WERI-Rb-1 (cell line): ENCODE measurements around the gene FAM131A.

Source experiments
- DNase-seq: peaks from one replicate; pipeline ENCODE4 v3.0.0-alpha.2; 2020
- H3K27ac ChIP-seq: fragments of 250-450 bp; sonication (Bioruptor Pico); 2 replicates; pipeline ENCODE4 v1.5.1; 2020; ENCODE audit warnings: mild to moderate bottlenecking, moderate library complexity
- H3K27me3 ChIP-seq: fragments of 250-450 bp; sonication (Bioruptor Pico); 2 replicates; pipeline ENCODE4 v1.5.1; 2021; ENCODE audit warnings: mild to moderate bottlenecking, low read depth, moderate library complexity; ENCODE audit not compliant: insufficient read depth, severe bottlenecking
- H3K36me3 ChIP-seq: fragments of 250-450 bp; sonication (Bioruptor Pico); 2 replicates; pipeline ENCODE4 v1.5.1; 2020; ENCODE audit warnings: mild to moderate bottlenecking, moderate library complexity
- H3K4me3 ChIP-seq: 2 replicates; pipeline ENCODE4 v1.5.1; 2011; ENCODE audit warnings: low read depth, mild to moderate bottlenecking, control low read depth, low read length
- H3K9me3 ChIP-seq: fragments of 250-450 bp; sonication (Bioruptor Pico); 2 replicates; pipeline ENCODE4 v1.5.1; 2021; ENCODE audit warnings: mild to moderate bottlenecking, moderate library complexity; ENCODE audit not compliant: severe bottlenecking
- TF ChIP-seq, protein P1 (sequence below): IDR thresholded peaks from 2 replicates; pipeline ENCODE4 v1.5.1; 2011; ENCODE audit warnings: low read depth, mild to moderate bottlenecking, control low read depth, inconsistent platforms, low read length

FAM131A gene

DNA sequence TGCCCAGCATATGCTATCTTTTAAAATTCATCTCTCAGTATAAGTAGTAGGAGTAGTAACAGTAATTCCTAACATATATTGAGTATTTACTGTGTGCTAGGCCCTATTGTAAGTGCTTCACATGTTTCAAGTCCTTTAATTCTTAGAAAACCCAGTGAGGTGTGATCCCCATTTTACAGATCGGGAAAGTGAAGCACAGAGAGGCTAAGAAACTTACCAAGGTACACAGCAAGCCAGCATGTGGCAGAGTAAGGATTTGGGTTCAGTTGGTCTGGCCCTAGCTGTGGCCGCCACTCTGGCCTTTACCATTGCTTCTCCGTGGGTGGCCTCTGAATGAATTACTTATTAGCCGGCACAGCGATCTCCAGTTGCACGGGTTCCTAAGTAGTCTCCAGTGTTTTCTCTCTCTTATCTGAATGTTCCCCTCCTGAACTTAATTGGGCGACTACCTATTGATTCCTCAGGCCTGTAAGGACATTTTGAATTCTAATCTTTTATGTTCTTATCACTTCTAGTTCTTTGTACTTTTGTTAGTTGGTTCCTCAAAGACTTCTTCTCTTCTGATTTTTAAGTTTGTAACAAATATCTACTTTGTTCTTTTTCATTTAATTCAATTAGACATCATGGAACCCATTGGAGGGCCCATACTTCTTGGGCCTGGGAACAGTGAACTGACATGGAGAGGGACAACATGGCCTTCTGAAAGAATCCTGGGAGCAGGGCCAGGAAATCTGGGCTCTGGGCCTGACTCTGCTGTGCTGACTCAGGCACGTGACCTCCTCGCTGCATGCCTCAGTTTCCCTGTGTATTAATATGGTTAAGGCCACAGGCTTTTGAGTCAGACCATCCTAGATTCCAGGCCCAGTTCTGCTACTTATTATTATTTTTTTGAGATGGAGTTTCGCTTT lies 12.4 kb downstream of the FAM131A start:
- Histone ChIP-seq H3K4me3 (no peak overlapping the region), H3K27me3 (no peaks in the 10 kb centered on the region), H3K36me3 (peaks cover 38% of the 10 kb centered on the region), H3K27ac (no peak overlapping the region), H3K9me3 (no peaks in the 10 kb centered on the region)
- DNase-seq, result no peak
- TF ChIP-seq, protein P1, sequence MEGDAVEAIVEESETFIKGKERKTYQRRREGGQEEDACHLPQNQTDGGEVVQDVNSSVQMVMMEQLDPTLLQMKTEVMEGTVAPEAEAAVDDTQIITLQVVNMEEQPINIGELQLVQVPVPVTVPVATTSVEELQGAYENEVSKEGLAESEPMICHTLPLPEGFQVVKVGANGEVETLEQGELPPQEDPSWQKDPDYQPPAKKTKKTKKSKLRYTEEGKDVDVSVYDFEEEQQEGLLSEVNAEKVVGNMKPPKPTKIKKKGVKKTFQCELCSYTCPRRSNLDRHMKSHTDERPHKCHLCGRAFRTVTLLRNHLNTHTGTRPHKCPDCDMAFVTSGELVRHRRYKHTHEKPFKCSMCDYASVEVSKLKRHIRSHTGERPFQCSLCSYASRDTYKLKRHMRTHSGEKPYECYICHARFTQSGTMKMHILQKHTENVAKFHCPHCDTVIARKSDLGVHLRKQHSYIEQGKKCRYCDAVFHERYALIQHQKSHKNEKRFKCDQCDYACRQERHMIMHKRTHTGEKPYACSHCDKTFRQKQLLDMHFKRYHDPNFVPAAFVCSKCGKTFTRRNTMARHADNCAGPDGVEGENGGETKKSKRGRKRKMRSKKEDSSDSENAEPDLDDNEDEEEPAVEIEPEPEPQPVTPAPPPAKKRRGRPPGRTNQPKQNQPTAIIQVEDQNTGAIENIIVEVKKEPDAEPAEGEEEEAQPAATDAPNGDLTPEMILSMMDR, result no peak

DNA sequence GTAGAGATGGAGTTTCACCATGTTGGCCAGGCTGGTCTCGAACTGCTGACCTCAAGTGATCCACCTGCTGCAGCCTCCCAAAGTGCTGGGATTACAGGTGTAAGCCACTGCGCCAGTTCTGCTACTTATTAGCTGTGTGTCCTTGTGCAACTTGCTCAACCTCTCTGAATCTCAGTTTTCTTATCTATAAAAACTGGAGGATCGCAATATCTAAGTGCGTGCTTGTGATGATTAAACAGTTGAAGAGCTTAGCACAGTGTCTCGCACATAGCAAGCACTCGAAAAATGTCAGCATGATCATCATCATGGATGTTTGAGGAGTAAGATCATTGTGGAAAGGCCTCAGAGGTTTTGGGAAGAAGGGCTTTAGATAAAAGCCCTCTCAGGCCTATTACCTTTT lies 13.2 kb downstream of the FAM131A start:
- no peaks in the 10 kb centered on the region for H3K9me3 ChIP-seq
- TF ChIP-seq, protein P1, result no peak
- no peak overlapping the region for H3K27ac ChIP-seq
- H3K27me3 ChIP-seq, result no peaks in the 10 kb centered on the region
- H3K4me3 ChIP-seq, result no peak overlapping the region
- DNase-seq, result no peak
- peaks cover 45% of the 10 kb centered on the region for H3K36me3 ChIP-seq

DNA sequence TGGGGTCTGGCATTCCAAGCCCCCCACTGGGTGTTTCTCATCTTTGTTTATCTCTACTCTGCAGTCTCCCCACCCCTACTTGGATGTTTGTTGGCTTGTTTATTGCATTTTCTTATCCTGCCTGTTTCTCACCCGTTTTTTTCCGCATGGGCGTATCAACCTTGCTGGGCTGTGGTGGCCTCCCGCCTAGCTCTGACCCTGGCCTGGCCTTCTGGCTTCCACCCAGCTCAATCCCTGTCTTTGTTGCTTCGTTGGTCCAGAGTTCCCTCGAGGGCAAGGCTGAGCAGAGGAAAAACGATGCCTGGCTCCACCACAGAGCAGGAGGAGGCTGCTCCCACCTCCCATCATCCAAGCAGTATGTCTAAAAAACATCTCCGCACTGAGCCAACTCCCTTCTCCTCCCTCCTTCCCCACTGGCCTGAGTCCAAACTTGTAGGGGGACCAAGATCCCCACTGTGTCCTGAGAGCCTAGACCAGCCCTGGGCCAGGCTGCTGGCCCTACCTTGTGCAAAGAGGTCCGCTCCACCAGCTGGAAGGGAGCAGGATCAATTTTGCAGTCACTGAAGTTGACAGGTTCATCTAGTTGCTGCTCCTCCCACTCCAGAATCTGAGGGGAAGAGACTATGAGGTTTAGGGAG lies 14.2 kb downstream of the FAM131A start:
- no peaks in the 10 kb centered on the region for H3K9me3 ChIP-seq
- peaks cover 45% of the 10 kb centered on the region for H3K36me3 ChIP-seq
- TF ChIP-seq, protein P1, result no peak
- H3K4me3 ChIP-seq, result no peak overlapping the region
- H3K27me3 ChIP-seq, result no peaks in the 10 kb centered on the region
- no peak overlapping the region for H3K27ac ChIP-seq
- DNase-seq, result no peak

DNA sequence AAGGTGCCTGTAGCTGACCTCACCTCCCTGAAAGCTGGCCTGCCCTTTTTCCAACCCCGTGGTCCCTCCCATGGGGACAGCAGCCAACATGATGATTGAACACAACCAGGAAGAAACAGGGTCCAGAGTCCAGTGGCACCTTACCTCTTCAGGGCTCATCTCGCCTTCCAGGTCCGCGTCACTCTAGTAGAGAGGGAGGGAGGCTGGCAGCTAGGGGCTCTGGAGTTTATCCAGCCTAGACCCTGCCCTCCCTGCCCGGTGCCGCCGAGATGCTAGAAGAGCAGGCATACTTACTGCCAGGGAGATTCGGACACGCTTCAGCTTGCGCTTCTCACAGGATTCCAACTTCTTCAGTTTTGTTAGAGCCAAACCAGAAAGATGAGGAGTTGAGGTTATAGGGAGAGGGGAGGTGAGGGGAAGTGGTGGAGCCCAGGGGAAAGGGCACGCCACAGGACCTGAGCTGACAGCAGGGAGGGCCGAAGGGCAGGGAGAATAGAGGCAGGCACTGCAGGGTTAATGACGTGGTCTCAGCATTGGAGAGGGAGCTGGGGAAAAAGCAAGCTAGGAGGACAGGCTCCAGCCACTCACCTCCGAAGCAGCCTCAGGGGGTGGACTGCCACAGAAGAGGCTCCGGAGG lies 14.9 kb downstream of the FAM131A start:
- no peak for DNase-seq
- Histone ChIP-seq H3K27me3 (no peaks in the 10 kb centered on the region), H3K4me3 (no peak overlapping the region), H3K9me3 (no peaks in the 10 kb centered on the region), H3K36me3 (peaks cover 47% of the 10 kb centered on the region), H3K27ac (no peak overlapping the region)
- TF ChIP-seq, protein P1, result no peak

DNA sequence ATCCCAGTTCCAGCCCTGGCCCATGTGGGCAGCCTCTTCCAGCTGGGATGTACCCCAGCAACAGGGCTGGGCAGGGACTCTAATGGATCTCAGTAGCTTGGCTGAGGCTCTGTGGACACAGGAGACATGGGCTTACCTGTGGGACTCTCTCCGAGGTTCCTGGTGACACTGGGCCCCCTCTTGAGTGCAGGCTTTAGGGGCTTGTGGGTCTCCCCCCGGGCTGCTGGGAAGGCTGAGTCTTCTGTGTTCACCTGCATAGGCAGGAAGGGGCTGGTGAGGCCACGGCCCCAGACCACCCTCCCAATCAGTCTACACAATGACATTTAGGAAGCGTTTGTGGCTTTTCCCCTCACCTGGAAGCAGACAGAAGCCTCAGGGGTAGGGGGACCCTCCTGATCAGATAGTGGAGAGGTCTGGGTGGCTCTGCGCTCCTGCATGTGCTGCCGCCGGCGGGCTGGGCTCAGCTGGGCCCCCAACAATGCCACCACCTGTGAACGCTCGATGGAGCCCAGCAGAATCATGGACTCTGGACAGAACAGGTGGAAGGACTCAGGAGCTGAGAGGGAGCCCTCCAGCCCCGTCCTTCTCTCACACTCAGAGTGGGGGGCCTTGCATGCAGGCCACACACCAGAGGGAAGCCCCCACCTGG lies 15.6 kb downstream of the FAM131A start:
- Histone ChIP-seq H3K27ac (no peak overlapping the region), H3K36me3 (peaks cover 55% of the 10 kb centered on the region), H3K27me3 (no peaks in the 10 kb centered on the region), H3K9me3 (no peaks in the 10 kb centered on the region), H3K4me3 (no peak overlapping the region)
- DNase-seq, result no peak
- TF ChIP-seq, protein P1, result no peak
